Spleen (tissue), 11 donors: ENCODE data around the gene RAB44. TPM values are rescaled to one million over a fixed set of nuclear protein-coding genes. Genes with fewer than 3 reads are reported as not detected.
A peak's percentile ranks its signal among the peaks of the same experiment; 100 is the strongest.

Source experiments
- DNase-seq: peaks from one replicate; pipeline ENCODE4 v3.0.0-alpha.2; 2020
- H3K27ac ChIP-seq, 8 donors: fragments of 200-600 bp; sonication (generic) in 7 of 8; 1 replicate in 4 of 8; 2 replicates in 4 of 8; pipeline versions ENCODE4 v1.5.0 to v1.8.0; 2016 to 2021; ENCODE audit warnings: inconsistent platforms in 4 of 8, mild to moderate bottlenecking in 4 of 8, moderate library complexity in 1 of 8
- H3K27me3 ChIP-seq, 7 donors: fragments of 200-600 bp; sonication (generic) in 6 of 7; replicated peaks in 1 of 7; 1 replicate in 4 of 7; 2 replicates in 3 of 7; pipeline versions ENCODE4 v1.5.0 to v1.8.0; 2016 to 2021; ENCODE audit warnings: inconsistent platforms in 3 of 7, mild to moderate bottlenecking in 1 of 7
- H3K36me3 ChIP-seq, 6 donors: fragments of 200-600 bp; sonication (generic) in 5 of 6; 1 replicate in 4 of 6; 2 replicates in 2 of 6; pipeline versions ENCODE4 v1.5.0 to v1.8.0; 2016 to 2021; ENCODE audit warnings: inconsistent platforms in 2 of 6
- H3K4me1 ChIP-seq, 6 donors: fragments of 200-600 bp; sonication (generic) in 5 of 6; 1 replicate in 3 of 6; 2 replicates in 3 of 6; pipeline versions ENCODE4 v1.5.0 to v1.8.0; 2016 to 2021; ENCODE audit warnings: inconsistent platforms in 3 of 6
- H3K4me3 ChIP-seq, 8 donors: fragments of 200-600 bp; sonication (generic) in 7 of 8; 1 replicate in 4 of 8; 2 replicates in 4 of 8; pipeline versions ENCODE4 v1.5.0 to v1.8.0; 2016 to 2021; ENCODE audit warnings: inconsistent platforms in 4 of 8, mild to moderate bottlenecking in 4 of 8, moderate library complexity in 2 of 8
- H3K9me3 ChIP-seq, 8 donors: fragments of 200-600 bp; sonication (generic) in 7 of 8; 1 replicate in 4 of 8; 2 replicates in 4 of 8; pipeline versions ENCODE4 v1.5.0 to v1.8.0; 2016 to 2021; ENCODE audit warnings: inconsistent platforms in 4 of 8
- CTCF ChIP-seq, 11 experiments: fragments of 200-600 bp in 7 of 11; fragments of 450-650 bp in 4 of 11; sonication (generic) in 4 of 11; IDR thresholded peaks in 8 of 11; conservative IDR thresholded peaks in 3 of 11; 1 replicate in 7 of 11; 2 replicates in 4 of 11; pipeline versions ENCODE4 v1.4.0 to v1.8.0; 2016 to 2021; ENCODE audit warnings: antibody characterized with exemption in 11 of 11, inconsistent platforms in 4 of 11, mild to moderate bottlenecking in 1 of 11
- POLR2A ChIP-seq, 3 donors: fragments of 450-650 bp; IDR thresholded peaks; one replicate each; pipeline ENCODE4 v1.5.1; 2017; ENCODE audit warnings: antibody characterized with exemption in 3 of 3, mild to moderate bottlenecking in 1 of 3
- POLR2AphosphoS5 ChIP-seq, 3 donors: sonication (generic); formaldehyde crosslinking; IDR thresholded peaks; one replicate each; pipeline ENCODE4 v1.5.1; 2017; ENCODE audit warnings: antibody characterized with exemption in 3 of 3
- WGBS, 5 donors: extraction: QIAGEN DNeasy Blood & Tissue Kit in 3 of 5; methylation state at CpG; one replicate each; pipeline versions ENCODE4 v1.1.5 to v1.1.7; 2013 to 2018; 5-methylcytosine and 5-hydroxymethylcytosine counted together
- intact Hi-C: fragments of 100-400 bp; cut with DNase I; formaldehyde crosslinking; loops from one replicate; pipeline ENCODE4 v1.15.0; 2023; ENCODE audit warnings: low total_unique reads
- polyA plus RNA-seq, 3 donors: library from polyadenylated mRNA; stranded (reverse); fragments of 200-250 nt; gene quantifications; one replicate each; pipeline ENCODE4 v1.2.1, GENCODE V29; 2013
- total RNA-seq, 7 donors: library from RNA; depleted of rRNA in 3 of 7; stranded (reverse); fragments of >200 nt in 3 of 7; fragmentation: NEBNext Ultra II Directional in 4 of 7; extraction: Animal tissue kit (Norgen Biotek cat#: 25700) in 4 of 7; gene quantifications; one replicate each; pipeline versions ENCODE4 v1.1.0 to v1.2.1, GENCODE V29; 2016 to 2021
- donor health status: healthy with polysubstance abuse.
- donor health status: DM: no; HTN: no; CAD: no; lungs with moderate emphysema.
- donor health status: DM: no; HTN: no; CAD: no.
- donor health status: Bipolar disorder and iron deficiency.
- donor health status: healthy.
- donor health status: DM: no; HTN: no; CAD: no.
- donor health status: DM: yes; HTN: yes; CAD: no.

Gene RAB44
- total and polyA plus RNA-seq, 10 donors: 0.06 to 3.5 (median 0.81) TPM

- no peak for TF ChIP-seq POLR2AphosphoS5 (IDR thresholded peaks at IDR 0.05)
- TF ChIP-seq POLR2A (IDR thresholded peaks at IDR 0.05): no peak
- TF ChIP-seq CTCF (IDR thresholded peaks at IDR 0.05 in 8 of 11, conservative IDR thresholded peaks at IDR 0.05 in 3 of 11): no peak
Measured at GRCh38 chr6:36725581-36725980, 28.0 kb downstream of the RAB44 start.

DNA sequence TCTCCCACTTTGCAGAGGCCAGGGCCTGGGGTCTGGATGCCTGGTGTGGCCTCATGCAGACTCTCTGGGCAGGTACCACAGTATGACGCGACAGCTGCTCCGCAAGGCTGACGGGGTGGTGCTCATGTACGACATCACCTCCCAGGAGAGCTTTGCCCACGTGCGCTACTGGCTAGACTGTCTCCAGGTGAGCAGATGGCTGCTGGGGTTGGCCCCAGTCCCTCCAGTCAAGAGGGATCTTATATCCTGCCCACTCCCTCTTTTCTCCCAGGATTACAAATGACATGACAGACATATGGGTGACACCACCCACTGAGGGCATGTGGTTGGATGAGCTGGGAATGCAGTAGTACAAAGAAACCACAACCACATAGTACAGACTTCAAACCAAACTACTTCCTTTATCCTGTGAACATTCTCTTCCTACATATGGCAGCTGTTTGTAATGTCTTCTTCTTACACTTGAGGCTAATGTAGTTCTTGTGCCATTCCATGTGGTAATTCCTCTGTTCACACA is 29.9 kb downstream of the RAB44 start:
- Histone ChIP-seq H3K4me3 (no peak overlapping the region), H3K36me3 (peaks cover 0 to 19% (median 0%) of the 10 kb centered on the region in 6 donors), H3K27me3 (no peaks in the 10 kb centered on the region), H3K4me1 (peaks cover 0 to 53% (median 11%) of the 10 kb centered on the region in 6 donors), H3K9me3 (no peaks in the 10 kb centered on the region), H3K27ac (peak overlapping the region in 3 of 8 donors; percentile 15 to 37 (median 23))
- WGBS, 5 donors: 76 to 93% (median 88%) methylated on average over 7 of the region's 7 CpGs
- intact Hi-C loops: no loop called here
- TF ChIP-seq POLR2A (IDR thresholded peaks at IDR 0.05): no peak
- no peak for TF ChIP-seq POLR2AphosphoS5 (IDR thresholded peaks at IDR 0.05)
- TF ChIP-seq CTCF (IDR thresholded peaks at IDR 0.05 in 8 of 11, conservative IDR thresholded peaks at IDR 0.05 in 3 of 11): no peak
- peak; percentile 69 for DNase-seq

More at GRCh38 chr6:36725581-36725980, 28.0 kb downstream of the RAB44 start:
- Histone ChIP-seq H3K27me3 (no peaks in the 10 kb centered on the region), H3K4me1 (peaks cover 0 to 54% (median 12%) of the 10 kb centered on the region in 6 donors), H3K36me3 (peaks cover 0 to 24% (median 0%) of the 10 kb centered on the region in 6 donors), H3K27ac (no peak overlapping the region), H3K4me3 (no peak overlapping the region), H3K9me3 (no peaks in the 10 kb centered on the region)
- intact Hi-C loops: no loop called here
- DNase-seq: peak; percentile 50
- WGBS, 5 donors: 86 to 93% (median 87%) methylated on average over 7 of the region's 7 CpGs

DNA sequence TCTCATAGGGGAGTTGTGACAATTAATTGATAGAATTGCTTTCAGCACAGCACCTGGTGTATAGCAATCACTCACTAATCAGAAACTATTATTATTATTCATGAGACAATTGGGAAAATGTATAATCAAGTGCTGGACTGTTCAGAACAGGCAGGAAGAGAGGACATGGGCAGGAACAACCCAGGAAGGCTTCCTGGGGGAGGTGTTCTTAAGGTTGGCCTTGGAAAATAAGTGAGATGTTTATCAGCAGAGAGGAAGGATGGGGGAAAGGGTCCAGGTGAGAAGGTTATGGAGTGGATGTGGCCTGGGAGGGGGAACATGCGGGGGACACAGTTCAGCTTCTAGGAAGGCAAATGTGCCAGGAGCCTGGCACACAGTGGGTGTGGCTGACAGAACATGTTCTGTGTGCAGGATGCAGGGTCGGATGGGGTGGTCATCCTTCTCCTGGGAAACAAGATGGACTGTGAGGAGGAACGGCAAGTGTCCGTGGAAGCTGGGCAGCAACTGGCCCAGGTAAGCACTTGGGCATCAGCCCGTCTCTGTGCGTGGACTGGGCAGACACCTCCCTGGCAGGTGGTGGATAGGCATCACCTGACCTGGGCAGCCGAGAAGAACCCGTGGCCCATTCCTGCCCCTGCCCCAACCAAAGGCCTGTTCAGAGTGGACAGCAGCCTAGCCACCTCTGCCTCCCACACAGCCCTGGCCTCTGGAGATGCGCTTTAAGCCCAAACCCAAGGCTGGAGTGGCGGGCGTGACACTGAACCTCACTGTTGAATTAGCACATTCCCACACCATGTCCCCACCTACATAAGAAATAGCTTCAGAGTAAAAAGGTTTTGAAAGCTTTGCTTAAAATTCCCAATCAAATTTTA is 30.9 kb downstream of the RAB44 start:
- intact Hi-C loops: no loop called here
- no peak for DNase-seq
- H3K27ac ChIP-seq: peak overlapping the region in 1 of 8 donors; percentile 15
- H3K36me3 ChIP-seq: peaks cover 0 to 16% (median 0%) of the 10 kb centered on the region in 6 donors
- no peaks in the 10 kb centered on the region for H3K9me3 ChIP-seq
- no peaks in the 10 kb centered on the region for H3K27me3 ChIP-seq
- 79 to 92% (median 85%) methylated on average over 10 to 11 of the region's 11 CpGs for WGBS, 5 donors
- TF ChIP-seq POLR2AphosphoS5 (IDR thresholded peaks at IDR 0.05): no peak
- TF ChIP-seq CTCF (IDR thresholded peaks at IDR 0.05 in 8 of 11, conservative IDR thresholded peaks at IDR 0.05 in 3 of 11): no peak
- TF ChIP-seq POLR2A (IDR thresholded peaks at IDR 0.05): no peak
- peaks cover 0 to 53% (median 11%) of the 10 kb centered on the region in 6 donors for H3K4me1 ChIP-seq
- no peak overlapping the region for H3K4me3 ChIP-seq

GRCh38 chr6:36729161-36729524 is 31.5 kb downstream of the RAB44 start:
- no peaks in the 10 kb centered on the region for H3K27me3 ChIP-seq
- intact Hi-C loops: no loop called here
- 29 to 44% (median 40%) methylated on average over 3 of the region's 3 CpGs for WGBS, 5 donors
- DNase-seq: no peak
- no peak overlapping the region for H3K4me3 ChIP-seq
- no peak overlapping the region for H3K27ac ChIP-seq
- peaks cover 0 to 52% (median 11%) of the 10 kb centered on the region in 6 donors for H3K4me1 ChIP-seq
- TF ChIP-seq CTCF (IDR thresholded peaks at IDR 0.05 in 8 of 11, conservative IDR thresholded peaks at IDR 0.05 in 3 of 11): no peak
- no peak for TF ChIP-seq POLR2A (IDR thresholded peaks at IDR 0.05)
- no peak for TF ChIP-seq POLR2AphosphoS5 (IDR thresholded peaks at IDR 0.05)
- H3K36me3 ChIP-seq: peaks cover 0 to 16% (median 0%) of the 10 kb centered on the region in 6 donors
- H3K9me3 ChIP-seq: no peaks in the 10 kb centered on the region
